GM18526 (cell line): ENCODE results near the gene CEP63.

Source experiments
- POLR2A ChIP-seq: IDR thresholded peaks from 3 replicates; pipeline ENCODE4 v1.6.1; 2011; ENCODE audit not compliant: insufficient read length; ENCODE audit errors: extremely low read depth

CEP63 gene

DNA sequence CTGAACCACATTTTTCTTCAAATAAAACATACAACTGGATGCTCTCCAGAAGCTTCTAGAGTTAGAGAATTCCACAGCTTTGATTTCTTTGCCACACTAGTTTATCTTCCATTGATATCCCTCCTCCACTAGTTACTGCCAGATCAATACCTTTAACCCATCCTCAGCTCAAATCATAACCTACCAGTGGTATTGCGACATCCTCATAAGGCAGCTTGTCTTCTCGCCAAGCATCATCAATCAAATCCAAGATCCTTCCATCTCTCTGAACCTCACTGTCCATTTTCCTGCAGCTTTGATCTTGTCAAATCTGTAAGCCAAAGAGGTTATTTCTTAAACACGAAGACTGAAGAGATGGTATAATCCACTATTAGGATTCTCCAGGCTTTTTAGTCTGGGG lies 3.2 kb upstream of the CEP63 start:
- no peak for TF ChIP-seq POLR2A

DNA sequence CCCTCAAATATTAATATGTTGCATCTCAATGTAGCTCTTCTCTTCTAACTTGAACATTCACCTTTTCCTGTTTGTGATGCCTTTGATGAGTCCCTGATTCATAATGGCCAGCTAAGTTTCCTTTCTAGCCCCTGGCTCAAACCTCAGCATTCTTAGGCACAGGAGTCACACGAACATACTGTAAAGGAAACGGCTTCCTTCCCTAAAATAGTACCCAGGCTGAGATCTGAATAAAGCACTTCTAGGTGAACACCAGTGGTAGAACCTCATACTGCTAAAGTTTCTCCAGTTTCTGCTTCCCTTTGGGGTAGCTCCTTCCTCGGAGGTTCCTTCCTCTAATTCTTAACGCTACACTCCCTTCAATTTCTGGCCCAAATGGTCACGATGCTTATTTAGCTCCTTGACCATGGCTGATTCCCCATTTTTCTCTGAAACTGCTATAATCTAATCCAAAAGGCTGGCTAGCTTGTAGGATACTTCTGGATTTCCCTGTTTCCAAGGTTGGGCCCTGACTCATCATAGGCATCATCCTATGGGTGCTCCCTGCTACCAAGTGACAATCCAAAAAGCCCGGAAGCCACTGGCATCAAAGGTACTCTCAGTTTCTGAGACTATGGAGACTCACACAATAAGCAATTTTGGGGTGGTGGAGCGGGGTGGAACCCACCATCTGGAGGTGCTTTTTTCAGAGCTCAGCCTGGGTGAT lies 2.5 kb upstream of the CEP63 start:
- TF ChIP-seq POLR2A = no peak

DNA sequence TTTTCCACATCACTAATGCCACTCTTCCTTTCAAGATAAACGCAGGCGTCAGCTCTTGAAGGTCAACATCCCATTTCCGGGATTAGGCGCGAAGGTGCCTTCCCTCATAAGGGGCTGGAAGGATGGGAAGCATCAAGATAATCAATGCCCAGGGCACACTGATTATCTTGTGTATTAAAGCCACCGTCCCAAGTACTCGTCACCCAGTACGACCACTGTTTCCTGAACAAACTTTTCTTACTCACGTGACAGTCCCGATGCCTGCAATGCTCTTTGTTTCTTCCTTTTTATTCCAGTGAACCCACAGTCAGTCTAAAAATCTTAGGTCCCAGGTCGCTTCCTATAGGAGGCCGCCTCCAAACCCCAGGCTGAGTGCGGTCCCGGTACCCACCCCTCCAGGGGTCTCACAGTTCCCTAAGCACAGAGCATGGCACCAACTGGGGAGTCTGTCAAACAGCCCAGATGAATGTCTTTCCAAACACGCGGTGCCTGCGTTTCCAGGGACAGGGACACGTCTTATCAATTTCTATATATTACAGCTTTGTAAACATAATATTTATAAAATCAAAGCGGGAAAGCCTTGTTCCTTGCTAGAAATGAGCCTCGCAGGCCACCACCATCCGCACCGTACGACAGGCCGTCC lies 661 bp upstream of the CEP63 start:
- TF ChIP-seq POLR2A = no peak

DNA sequence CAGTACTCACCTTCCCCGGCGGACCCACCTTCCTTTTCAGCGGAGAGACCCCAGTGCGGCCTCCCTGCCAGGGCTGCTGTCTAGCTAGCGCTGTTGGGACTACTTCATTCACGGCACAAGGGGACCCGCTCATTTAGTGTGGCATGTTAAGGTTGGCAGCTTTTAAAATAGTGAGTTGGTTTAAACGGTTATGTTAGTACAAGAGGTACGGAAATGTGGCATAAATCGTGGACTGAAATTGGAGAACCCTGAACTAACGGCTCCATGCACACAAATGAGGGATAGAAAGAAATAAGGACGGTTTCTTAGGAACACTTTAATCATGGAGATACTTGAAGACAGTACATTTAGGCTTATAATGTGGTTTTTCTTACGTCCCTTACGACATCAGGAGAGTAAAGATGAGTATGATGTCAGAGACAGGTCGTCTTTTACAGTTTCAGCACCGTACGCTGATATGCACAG lies 752 bp downstream of the CEP63 start:
- TF ChIP-seq POLR2A = no peak

DNA sequence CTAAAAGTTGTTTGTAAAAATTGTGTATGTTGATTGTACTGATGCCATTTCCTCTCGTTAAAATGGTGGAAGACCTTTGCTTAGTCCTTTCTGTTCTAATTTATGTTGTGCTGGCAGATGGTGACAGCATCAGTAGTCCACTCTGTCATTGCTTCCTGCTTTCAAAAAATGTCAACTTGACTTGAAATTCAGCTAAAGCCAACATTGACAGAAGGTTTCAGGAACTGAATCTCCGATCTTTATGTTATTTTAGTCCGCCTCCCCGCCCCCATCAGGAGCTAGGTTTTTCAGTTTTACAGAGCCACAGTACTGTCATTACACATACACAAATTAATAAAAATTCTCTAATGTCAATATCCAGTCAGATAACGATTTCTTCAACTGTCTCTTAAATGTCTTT lies 1.5 kb downstream of the CEP63 start:
- TF ChIP-seq POLR2A = no peak

DNA sequence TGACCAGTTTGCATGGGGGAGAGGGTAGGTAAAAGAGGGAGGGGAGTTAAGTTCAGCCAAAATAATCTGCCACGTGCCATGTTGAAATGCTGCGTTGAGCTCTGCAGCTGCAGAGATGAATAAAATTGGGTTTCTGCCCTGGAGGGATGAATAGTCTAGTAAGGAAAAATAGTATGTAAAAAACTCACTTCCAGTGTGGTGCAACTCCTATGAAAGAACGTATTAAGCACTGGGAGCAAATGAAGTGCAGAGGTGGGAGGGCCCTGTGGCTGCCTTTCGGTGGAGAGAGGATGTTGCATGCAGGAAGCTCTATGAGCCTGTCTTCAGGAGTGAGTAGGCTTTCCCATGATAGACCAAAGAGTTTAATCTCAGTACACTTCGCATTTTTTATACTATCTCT lies 8.6 kb downstream of the CEP63 start:
- TF ChIP-seq POLR2A = no peak

DNA sequence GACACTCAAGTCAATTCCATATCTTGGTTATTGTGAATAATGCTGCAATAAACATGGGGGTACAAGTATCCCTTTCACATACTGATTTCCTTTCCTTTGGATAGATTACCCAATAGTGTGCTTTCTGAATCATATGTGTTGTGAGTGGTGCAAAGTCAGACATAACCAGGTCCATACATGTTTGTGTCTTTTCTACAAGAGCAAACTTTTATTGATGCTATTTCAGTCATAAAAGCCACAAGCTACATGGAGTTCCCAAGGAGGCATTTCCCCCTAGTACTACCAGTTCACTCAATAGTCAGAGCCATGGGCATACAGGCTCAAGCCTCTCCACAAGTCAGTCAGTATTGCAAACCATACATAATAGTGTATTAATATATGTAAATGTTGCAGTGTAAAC lies 10.1 kb downstream of the CEP63 start:
- TF ChIP-seq POLR2A = no peak

DNA sequence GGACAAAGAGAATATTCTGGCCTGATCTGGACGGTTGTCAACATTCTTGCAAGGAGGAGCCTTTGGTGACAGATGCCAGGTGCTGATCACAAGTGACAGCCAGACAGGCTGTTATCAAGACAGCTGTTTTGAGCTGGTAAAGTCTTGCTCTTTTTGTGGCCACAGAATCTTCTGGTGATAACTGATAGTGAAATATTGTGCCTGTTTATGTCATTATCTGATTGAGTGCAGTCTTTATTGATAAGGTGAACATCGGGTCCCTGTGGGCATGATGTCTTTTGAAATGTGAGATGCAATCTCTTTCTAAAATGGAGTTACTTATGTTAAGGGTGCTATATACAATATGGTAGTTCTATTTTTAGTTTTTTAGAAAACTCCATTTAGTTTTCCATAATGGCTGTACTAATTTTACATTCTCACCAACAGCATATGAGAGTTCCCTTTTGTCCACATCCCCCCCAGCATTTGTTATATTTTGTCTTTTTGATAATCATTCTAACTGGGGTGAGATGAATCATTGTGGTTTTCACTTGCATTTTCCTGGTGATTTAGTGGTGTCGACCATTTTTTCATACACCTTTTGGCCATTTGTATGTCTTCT lies 10.7 kb downstream of the CEP63 start:
- TF ChIP-seq POLR2A = no peak

DNA sequence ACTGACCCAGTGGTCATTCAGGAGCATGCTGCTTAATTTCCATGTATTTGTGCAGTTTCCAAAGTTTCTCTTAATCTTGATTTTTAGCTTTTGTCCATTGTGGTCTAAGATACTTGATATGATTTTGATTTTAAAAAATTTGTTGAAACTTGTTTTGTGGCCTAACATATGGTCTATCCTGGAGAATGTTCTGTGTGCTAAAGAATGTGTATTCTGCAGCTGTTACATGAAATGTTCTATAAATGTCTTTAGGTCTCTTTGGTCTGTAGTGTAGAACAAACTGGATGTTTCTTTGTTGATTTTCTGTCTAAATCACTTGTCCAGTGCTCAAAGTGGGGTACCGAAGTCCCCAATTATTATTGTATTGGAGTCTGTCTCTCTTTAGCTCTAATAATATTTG lies 17.4 kb downstream of the CEP63 start:
- TF ChIP-seq POLR2A = no peak

DNA sequence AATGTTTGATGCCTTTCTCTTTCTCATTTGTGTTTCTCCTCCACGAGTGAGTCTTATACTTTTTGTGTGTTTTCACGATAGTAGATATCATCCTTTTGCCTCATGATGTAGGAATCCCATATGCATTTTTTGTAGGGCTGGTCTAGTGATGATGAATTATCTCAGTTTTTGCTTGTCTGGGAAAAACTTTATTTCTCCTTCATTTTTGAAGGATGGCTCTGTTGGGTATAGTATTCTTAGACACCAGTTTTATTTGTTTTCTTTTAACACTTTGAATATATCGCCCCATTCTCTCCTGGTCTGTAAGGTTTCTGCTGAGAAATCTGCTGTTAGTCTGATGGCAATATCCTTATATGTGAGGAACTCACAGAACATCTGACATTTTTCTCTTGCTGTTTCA lies 18.3 kb downstream of the CEP63 start:
- no peak for TF ChIP-seq POLR2A

DNA sequence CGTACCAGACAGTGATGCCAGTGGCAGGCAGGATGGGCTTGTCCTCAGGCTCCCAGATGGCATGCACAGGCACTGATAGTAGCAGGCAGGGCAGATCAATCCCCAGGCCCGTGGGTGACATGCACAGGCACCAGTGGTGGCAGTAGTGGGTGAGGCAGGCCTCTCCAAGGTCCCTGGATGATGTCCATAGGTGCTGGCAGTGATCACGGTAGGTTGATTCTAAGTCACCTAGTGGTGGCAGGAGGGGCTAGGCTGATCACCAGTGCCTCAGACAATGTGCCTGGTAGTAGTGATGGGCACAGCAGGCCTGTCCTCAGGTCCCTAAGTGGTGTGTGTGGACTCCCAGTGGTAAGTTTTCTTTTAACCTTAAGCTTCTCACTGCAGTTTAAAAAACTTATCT lies 19.6 kb downstream of the CEP63 start:
- no peak for TF ChIP-seq POLR2A

DNA sequence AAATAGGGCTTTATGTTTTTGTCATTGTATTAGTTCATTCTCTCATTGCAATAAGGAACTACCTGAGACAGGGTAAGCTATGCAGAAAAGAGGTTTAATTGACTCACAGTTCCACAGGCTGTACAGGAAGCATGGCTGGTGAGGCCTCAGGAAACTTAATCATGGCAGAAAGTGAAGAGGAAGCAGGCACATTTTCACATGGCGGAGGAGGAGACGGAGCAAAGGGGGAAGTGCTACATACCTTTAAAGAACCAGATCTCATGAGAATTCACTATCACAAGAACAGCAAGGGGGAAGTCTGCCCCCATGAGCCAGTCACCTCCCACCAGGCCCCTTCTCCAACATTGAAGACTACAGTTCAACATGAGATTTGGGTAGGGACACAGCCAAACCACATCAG lies 25.6 kb downstream of the CEP63 start:
- TF ChIP-seq POLR2A = no peak

DNA sequence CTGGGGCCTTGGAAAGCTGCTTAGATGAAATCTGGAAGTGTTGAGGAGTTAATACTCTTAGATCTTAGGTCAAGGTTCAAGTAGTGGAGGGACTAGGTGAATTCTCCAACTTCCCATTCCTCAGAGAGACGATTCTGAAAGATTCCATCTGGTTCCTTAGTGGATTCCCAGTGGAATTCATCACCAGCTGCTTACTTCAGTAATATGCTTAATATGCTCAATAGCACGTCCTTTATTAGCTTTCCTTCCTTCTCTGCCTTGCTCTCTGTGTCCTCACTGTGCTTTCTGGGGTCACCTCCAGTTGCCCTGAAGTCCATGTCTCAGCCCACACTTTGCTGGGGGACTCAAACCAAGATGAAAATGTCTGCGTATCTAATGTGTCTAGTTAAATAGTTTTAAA lies 31.0 kb downstream of the CEP63 start:
- TF ChIP-seq POLR2A = no peak

DNA sequence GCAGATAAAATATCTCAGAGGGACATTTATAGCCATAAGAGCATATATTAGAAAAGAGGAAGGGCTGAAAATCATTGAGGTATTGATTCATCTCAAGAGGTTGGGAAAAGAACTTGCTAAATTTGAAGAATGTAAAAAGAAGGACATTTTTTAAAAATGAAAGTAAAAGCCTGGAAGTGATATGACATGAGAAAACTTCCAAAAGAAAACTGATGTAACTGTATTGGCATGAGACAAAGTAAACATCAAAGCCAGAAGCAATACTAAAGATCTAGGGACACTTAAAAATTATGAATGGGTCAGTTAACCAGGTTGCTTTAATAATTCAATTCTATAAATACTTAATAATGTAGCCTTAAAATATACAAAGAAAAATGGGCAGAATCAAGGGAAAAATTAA lies 31.9 kb downstream of the CEP63 start:
- TF ChIP-seq POLR2A = no peak

DNA sequence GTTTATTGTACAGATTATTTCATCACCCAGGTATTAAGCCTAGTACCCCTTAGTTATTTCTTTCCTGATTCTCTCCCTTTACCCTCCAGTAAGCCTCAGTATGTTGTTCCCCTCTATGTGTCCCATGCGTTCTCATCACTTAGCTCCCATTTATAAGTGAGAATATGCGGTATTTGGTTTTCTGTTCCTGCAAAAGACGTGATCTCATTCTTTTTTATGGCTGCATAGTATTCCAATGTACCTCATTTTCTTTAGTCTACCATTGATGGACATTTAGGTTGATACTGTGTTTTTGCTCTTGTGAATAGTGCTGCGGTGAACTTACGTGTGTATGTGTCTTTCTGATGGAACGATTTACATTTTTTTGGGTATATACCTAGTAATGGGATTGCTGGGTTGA lies 36.7 kb downstream of the CEP63 start:
- TF ChIP-seq POLR2A = no peak

DNA sequence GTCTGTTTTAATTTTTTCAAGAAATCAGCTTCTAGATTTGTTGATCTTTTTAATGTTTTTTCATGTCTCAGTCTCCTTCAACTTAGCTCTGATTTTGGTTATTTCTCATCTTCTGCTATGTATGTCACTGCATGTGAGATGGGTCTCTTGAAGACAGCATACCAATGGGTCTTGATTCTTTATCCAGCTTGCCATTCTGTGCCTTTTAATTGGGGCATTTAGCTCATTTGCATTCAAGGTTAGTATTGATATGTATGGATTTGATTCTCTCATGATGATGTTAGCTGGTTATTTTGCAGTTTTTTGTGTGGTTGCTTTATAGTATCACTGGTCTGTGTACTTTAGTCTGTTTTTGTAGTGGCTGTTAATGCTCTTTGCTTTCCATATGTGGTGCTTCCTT lies 39.4 kb downstream of the CEP63 start:
- no peak for TF ChIP-seq POLR2A
